Activated CD4-positive, alpha-beta T cell treated with anti-CD3 and anti-CD28 coated beads, Interleukin-2, Interleukin-6, amounts not matched to agents 100 ng/mL and 50 ng/mL, durations not matched to agents 16 hours and 8 hours (primary cell): Measurements from ENCODE around the gene GSTA3.

Experiments used
- DNase-seq: peaks from one replicate; pipeline ENCODE4 v3.0.0-alpha.2; 2020

The GSTA3 gene

GRCh38 chr6:52849137-52849536 is 60.4 kb downstream of the GSTA3 start:
- DNase-seq, result no peak
